Type B pancreatic cell (in vitro differentiated cells): ENCODE results near the gene RPS19BP1. TPM values are rescaled to one million over a fixed set of nuclear protein-coding genes. Genes with fewer than 3 reads are reported as not detected.
A peak's percentile ranks its signal among the peaks of the same experiment; 100 is the strongest.

Experiments used
- DNase-seq: peaks from one replicate; pipeline ENCODE4 v3.0.0; 2021; ENCODE audit warnings: mixed read lengths; ENCODE audit not compliant: unreplicated experiment; ENCODE audit errors: extremely low spot score
- H3K27ac Mint-ChIP-seq: 2 replicates; pipeline ENCODE4 v1.8.0; 2021; ENCODE audit warnings: mild to moderate bottlenecking, mixed read lengths
- H3K27me3 Mint-ChIP-seq: 2 replicates; pipeline ENCODE4 v1.8.0; 2021; ENCODE audit warnings: mixed read lengths
- H3K36me3 Mint-ChIP-seq: 2 replicates; pipeline ENCODE4 v1.8.0; 2021; ENCODE audit warnings: mixed read lengths
- H3K4me1 Mint-ChIP-seq: one replicate; pipeline ENCODE4 v1.8.0; 2021; ENCODE audit warnings: mixed read lengths; ENCODE audit not compliant: unreplicated experiment
- H3K4me3 Mint-ChIP-seq: 2 replicates; pipeline ENCODE4 v1.8.0; 2021; ENCODE audit warnings: mild to moderate bottlenecking, mixed read lengths
- H3K9me3 Mint-ChIP-seq: 2 replicates; pipeline ENCODE4 v1.8.0; 2021; ENCODE audit warnings: mixed read lengths
- CTCF ChIP-seq: fragments of 200-600 bp; sonication (generic); conservative IDR thresholded peaks from 2 replicates; pipeline ENCODE4 v1.5.0; 2021; ENCODE audit warnings: antibody characterized with exemption, mild to moderate bottlenecking
- total RNA-seq: library from RNA; stranded (reverse); gene quantifications from 2 replicates; pipeline ENCODE4 v1.2.1, GENCODE V29; 2021; ENCODE audit warnings: low replicate concordance

The RPS19BP1 gene
- total RNA-seq, 1 donor from 2014 or later = 52.3 TPM

- H3K9me3 Mint-ChIP-seq = no peaks in the 10 kb centered on the region
- DNase-seq = no peak
- peak overlapping the region; percentile 96 for H3K4me3 Mint-ChIP-seq
- no peak for TF ChIP-seq CTCF
- H3K36me3 Mint-ChIP-seq = peaks cover 14% of the 10 kb centered on the region
- H3K4me1 Mint-ChIP-seq = peaks cover 31% of the 10 kb centered on the region
- H3K27me3 Mint-ChIP-seq = no peaks in the 10 kb centered on the region
- H3K27ac Mint-ChIP-seq = no peak overlapping the region
Measured at GRCh38 chr22:39504071-39504470, 28.5 kb downstream of the RPS19BP1 start.

DNA sequence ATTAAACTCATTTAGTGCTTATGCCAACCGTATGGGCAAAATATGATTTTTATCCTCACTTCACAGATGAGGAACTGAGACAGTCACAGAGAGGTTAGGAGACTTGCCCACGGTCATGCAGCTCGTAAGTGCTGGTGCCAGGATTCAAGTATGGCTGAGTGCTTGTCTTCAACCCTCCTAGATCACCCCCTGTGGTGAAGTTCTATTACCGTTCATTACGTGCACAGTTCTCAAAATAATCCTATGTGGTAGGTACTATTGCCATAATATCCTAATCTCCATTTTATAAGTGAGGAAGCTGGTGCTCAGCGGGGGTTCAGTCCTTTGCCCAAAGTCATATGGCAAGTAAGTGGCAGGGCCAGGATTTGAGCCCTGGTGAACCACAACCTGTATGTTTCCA, 28.9 kb downstream of the RPS19BP1 start:
- Mint-ChIP-seq H3K27ac (peak overlapping the region; percentile 53), H3K4me1 (peaks cover 35% of the 10 kb centered on the region), H3K4me3 (peak overlapping the region; percentile 96), H3K9me3 (no peaks in the 10 kb centered on the region), H3K36me3 (peaks cover 12% of the 10 kb centered on the region), H3K27me3 (no peaks in the 10 kb centered on the region)
- no peak for DNase-seq
- TF ChIP-seq CTCF = no peak

DNA sequence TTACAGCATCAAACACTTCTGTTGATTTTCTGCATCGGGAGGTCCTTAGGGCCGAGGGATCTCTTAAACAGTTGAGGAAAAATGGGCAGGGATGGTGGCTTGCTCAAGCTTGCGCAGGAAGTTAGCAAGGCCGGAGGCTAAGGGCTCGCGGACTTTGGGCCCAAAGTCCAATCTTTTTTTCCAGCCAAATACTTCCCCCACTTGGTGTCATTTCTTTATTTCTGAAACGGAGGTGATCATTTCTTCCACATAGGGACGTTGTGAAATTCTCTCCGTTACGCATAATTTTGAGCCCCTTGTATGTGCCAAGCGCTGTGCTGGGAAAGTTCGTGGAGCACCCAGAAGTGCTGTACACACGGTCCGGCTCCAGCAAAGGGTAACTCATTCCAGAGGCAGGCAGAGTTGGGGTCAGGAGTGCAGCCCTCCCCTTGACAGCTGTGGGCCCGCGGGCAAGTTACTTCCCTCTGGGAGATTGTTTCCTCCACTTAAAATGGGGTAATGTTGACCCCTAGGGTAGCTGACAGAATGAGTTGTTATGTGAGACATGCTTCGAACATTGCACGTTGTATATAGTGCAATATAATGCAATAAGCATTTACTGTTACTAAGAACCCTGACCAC, 29.6 kb downstream of the RPS19BP1 start:
- peaks cover 35% of the 10 kb centered on the region for H3K4me1 Mint-ChIP-seq
- no peaks in the 10 kb centered on the region for H3K27me3 Mint-ChIP-seq
- no peak for TF ChIP-seq CTCF
- no peak for DNase-seq
- peak overlapping the region; percentile 43 for H3K27ac Mint-ChIP-seq
- peak overlapping the region; percentile 96 for H3K4me3 Mint-ChIP-seq
- H3K9me3 Mint-ChIP-seq = no peaks in the 10 kb centered on the region
- peaks cover 7% of the 10 kb centered on the region for H3K36me3 Mint-ChIP-seq

DNA sequence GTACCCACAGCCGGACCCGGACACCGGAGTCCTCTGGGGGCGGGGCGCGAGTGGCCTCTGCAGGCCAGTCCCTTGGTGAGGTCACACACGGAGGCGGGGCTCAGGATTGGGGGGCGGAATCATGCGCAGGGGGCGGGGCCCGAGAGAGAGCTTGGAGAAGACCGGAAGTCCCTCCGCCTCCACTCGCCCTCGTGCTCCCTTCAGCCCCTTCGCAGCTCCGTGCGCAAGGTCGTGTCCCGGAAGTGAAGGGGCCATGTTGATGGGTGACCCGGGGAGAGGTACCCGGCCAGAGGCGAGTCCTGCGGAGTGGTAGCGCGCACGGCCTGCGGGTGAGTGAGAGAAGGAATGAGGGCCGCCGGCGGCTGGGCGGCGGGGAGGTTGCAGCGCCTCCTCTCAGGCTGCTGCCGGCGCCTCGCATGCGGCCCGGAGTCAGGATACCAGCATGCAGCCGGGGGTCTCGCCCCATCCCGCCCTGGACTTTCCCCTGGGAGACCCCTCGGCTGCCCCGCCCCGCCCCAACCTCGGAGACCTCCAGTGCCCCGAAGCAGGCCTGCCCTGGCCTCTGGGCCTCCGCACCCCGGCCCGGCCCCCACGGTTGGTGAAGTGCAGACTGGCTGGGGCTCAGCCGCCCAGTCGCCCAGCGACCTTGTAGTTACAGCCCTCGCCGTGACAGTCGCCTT, 30.3 kb downstream of the RPS19BP1 start, which contains the start of gene MIEF1:
MIEF1 (plus strand) TSS at position 182 of the 680 bp plus-strand sequence. CDS start 9,005 bp downstream, outside the sequence.
- peaks cover 35% of the 10 kb centered on the region for H3K4me1 Mint-ChIP-seq
- DNase-seq = peak; percentile 96
- no peaks in the 10 kb centered on the region for H3K9me3 Mint-ChIP-seq
- H3K27me3 Mint-ChIP-seq = no peaks in the 10 kb centered on the region
- H3K36me3 Mint-ChIP-seq = peaks cover 7% of the 10 kb centered on the region
- no peak for TF ChIP-seq CTCF
- H3K4me3 Mint-ChIP-seq = peak within 1 kb of the TSS; percentile 96
- peak within 1 kb of the TSS; percentile 91 for H3K27ac Mint-ChIP-seq

DNA sequence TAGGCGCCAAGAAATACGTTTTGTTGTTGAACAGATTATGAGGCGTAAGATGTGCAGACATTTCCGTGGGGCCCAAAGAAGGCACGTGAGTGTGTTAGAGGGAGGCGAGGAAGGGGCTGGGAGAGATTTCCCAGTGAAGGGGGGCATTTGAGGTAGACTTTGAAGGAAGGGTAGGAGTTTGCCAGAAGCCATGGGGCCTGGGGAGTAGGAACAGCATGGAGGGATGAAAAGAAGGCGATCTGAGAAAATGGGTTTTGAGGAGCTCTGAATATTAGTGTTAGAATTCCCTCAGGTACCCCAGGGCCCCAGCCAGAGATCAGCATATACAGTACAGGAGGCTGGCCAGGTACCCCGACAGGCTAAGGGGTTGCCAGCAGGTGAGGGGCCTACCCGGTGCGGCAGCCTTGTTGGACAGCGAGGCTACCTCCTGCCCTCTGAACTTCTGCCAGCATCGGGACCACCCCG, 30.9 kb downstream of the RPS19BP1 start:
- H3K4me1 Mint-ChIP-seq = peaks cover 35% of the 10 kb centered on the region
- TF ChIP-seq CTCF = no peak
- no peaks in the 10 kb centered on the region for H3K9me3 Mint-ChIP-seq
- peaks cover 7% of the 10 kb centered on the region for H3K36me3 Mint-ChIP-seq
- no peak for DNase-seq
- H3K27me3 Mint-ChIP-seq = no peaks in the 10 kb centered on the region
- H3K27ac Mint-ChIP-seq = peak overlapping the region; percentile 91
- peak overlapping the region; percentile 96 for H3K4me3 Mint-ChIP-seq
